ENCODE results near the gene SFRP2.

Gene SFRP2, protein sequence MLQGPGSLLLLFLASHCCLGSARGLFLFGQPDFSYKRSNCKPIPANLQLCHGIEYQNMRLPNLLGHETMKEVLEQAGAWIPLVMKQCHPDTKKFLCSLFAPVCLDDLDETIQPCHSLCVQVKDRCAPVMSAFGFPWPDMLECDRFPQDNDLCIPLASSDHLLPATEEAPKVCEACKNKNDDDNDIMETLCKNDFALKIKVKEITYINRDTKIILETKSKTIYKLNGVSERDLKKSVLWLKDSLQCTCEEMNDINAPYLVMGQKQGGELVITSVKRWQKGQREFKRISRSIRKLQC

DNA sequence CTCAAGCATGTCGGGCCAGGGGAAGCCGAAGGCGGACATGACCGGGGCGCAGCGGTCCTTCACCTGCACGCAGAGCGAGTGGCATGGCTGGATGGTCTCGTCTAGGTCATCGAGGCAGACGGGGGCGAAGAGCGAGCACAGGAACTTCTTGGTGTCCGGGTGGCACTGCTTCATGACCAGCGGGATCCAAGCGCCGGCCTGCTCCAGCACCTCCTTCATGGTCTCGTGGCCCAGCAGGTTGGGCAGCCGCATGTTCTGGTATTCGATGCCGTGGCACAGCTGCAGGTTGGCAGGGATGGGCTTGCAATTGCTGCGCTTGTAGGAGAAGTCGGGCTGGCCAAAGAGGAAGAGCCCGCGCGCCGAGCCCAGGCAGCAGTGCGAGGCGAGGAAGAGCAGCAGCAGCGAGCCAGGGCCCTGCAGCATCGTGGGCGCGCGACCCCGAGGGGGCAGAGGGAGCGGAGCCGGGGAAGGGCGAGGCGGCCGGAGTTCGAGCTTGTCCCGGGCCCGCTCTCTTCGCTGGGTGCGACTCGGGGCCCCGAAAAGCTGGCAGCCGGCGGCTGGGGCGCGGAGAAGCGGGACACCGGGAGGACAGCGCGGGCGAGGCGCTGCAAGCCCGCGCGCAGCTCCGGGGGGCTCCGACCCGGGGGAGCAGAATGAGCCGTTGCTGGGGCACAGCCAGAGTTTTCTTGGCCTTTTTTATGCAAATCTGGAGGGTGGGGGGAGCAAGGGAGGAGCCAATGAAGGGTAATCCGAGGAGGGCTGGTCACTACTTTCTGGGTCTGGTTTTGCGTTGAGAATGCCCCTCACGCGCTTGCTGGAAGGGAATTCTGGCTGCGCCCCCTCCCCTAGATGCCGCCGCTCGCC, at the start of gene SFRP2:
TSS of gene SFRP2 (minus strand) at position 671 of the 864 bp plus-strand sequence. CDS start at position 423, 248 bp downstream.
- no peak for DNase-seq (ENCODE audit: low read depth in 3 of 3, low spot score in 1 of 3)

GRCh38 chr4:153838564-153838963, 49.7 kb upstream of the SFRP2 start:
- DNase-seq (ENCODE audit: low read depth in 3 of 3, low spot score in 1 of 3): no peak

- no peak for DNase-seq (ENCODE audit: low read depth in 3 of 3, low spot score in 1 of 3)
These were observed 46.0 kb upstream of the SFRP2 start for GRCh38 chr4:153834901-153835300.

DNA sequence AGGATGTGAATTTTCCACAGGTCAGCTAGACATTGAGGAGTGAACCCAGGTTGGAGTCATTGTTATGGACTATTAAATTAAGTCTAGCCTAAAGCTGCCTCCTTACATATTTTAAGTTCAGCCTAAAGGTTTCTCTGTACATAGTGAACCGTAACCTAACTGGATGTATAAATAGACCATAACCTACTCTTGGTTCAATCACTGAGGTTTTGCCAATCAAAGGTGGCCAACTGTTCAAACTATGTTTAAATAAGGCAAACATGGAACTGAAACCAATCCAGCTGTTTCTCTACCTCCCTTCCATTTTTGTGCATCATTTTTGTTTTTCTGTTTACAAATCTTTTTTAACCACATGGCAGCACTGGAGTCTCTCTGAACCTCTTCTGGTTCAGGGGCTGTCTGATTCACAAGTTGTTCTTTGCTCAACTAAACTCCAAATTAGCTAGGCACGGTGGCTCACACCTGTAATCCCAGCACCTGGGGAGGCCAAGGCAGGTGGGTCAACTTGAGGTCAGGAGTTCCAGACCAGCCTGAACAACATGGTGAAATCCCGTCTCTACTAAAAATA, 43.9 kb upstream of the SFRP2 start:
- DNase-seq (ENCODE audit: low read depth in 3 of 3, low spot score in 1 of 3): no peak

- DNase-seq (ENCODE audit: low read depth in 3 of 3, low spot score in 1 of 3): no peak
These were observed 43.2 kb upstream of the SFRP2 start for GRCh38 chr4:153832054-153832453.

DNA sequence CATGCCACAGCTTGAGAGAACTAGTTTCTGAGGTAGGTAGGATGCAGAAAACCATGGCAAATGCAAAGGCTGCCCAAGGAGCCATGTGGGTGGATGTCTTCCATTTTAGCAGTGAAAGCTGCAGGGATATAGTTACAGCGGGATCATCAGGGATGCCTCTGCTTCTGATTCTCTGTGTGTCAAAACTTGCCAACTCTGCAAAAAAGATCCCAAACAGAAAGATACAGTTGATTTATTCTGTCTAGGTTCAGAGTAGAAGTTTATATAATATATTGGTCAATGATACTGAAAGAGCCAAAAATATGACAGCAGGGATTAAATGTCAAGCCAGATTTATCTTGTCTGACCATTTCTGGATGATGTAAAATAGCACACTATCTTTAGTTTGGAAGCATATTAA, 42.4 kb upstream of the SFRP2 start:
- DNase-seq (ENCODE audit: low read depth in 3 of 3, low spot score in 1 of 3): no peak

- DNase-seq (ENCODE audit: low read depth in 3 of 3, low spot score in 1 of 3): no peak
These were observed 36.8 kb upstream of the SFRP2 start for GRCh38 chr4:153825691-153826090.

DNA sequence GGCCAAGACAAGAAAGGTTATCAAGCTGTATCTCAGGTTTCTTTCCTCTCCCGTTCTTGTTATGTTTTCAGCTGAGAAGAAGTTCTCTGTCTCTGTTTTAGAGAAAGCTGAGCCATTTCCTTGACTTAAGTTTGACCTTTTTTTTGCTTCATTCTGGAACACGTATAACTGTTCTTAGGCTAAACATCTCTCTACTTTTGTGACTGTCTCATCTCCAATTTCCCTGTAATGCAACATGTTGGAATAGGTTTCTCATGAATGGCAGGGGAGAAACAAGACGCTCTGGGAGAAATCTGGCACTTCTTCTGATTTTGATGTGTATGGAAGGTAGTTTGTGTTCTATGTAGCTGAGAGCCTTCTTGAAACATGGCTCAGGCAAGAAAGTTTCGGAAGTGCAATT, 36.2 kb upstream of the SFRP2 start:
- DNase-seq (ENCODE audit: low read depth in 3 of 3, low spot score in 1 of 3): no peak

DNA sequence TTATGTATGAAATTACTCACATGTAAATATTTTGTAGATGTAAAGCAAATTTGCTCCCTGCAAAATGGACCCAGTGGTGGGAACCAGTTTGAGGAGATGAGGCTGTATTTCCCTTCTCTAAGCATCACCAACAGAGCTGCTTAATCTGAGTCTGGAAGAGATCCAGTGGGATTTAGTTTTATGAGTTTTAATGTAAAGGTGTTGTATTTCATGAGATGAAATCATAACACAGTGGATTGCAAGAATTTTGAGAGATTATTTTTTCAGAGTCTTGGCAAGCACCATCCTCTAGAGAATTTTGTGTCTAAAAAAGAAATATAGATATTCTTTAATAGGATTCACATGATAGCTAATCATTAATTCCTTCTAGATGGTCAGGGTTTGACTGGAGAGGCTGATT, 35.6 kb upstream of the SFRP2 start:
- no peak for DNase-seq (ENCODE audit: low read depth in 3 of 3, low spot score in 1 of 3)

- no peak for DNase-seq (ENCODE audit: low read depth in 3 of 3, low spot score in 1 of 3)
These were observed 34.6 kb upstream of the SFRP2 start for GRCh38 chr4:153823483-153823882.

DNA sequence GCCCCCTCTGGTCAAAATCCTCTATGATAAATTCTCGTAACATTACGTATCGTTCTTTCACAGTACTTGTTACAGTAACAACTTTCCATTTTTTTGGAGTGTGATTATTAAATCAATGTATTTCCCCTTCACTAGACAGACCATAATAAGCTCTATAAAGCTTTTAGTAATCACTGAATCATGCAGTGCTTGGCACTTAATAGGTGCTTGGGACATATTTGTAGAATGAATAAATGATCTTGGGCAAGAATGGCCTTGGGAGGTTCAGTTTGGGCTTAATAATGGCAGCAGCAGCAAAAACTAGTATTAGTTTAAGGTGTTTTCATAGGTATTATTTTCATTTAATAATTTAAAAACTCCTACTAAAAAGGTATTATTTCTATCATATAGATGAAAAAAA, 33.4 kb upstream of the SFRP2 start:
- no peak for DNase-seq (ENCODE audit: low read depth in 3 of 3, low spot score in 1 of 3)

GRCh38 chr4:153817466-153817865, 28.6 kb upstream of the SFRP2 start:
- no peak for DNase-seq (ENCODE audit: low read depth in 3 of 3, low spot score in 1 of 3)

- DNase-seq (ENCODE audit: low read depth in 3 of 3, low spot score in 1 of 3): no peak
These were observed 27.7 kb upstream of the SFRP2 start for GRCh38 chr4:153816542-153816941.

DNA sequence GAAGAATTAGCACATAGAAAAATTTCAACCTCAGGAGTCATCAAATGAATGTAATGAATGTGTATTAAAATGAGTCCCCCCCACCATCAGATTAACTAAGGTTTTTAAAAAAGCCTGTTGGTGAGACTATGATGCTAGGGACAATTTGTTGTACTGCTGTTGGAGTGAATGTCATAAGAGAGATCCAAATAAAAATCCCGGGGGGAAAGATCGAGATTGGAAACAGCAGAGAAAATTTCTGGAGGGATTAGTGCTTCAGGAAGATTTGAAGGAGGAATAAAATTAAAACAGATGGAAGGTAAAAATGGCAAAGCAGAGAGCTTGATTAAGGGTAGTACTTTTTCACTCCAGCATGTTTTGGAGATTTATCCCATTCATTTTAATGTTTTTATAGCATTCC, 25.9 kb upstream of the SFRP2 start:
- DNase-seq (ENCODE audit: low read depth in 3 of 3, low spot score in 1 of 3): no peak

DNA sequence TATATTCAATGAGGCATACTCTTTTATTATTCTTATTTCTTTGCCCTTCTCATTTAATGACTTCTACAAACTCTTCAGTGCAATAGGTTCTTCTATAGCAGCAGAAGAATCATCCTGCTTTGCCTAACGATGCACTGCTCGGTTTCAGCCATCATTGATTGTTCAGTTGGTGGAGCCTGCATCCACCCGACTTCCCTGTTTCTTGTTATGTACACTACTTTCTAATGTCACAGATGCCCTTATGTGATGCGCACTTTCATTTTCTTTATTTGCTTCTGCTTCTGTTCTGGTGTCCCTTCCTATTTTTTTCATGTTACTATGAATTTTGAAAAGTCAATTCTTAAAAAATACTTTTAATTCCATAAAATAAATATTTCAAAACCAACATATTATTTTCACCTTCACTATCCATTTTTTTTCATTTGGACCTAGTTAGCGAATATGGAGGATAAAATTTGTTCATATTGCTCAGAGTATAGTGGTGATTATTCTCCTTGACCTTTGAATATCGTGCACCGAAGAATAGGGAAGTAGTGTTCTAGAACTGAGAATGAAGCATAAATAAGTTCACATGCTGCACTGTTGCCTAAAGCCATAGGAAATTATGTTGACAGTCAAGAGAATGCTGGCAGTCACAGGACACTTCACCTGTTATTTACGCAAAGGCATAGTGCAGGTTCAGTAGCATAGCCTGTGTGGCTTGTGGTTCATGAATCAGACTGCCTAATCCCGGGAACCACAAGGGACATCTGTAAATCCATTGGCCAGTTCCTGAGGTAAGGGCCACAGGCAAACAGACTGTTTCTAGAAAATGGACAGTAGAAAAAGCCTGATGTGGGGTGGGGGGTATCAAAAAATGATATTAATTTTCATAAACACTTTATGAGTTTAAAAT, 21.3 kb upstream of the SFRP2 start:
- no peak for DNase-seq (ENCODE audit: low read depth in 3 of 3, low spot score in 1 of 3)

DNA sequence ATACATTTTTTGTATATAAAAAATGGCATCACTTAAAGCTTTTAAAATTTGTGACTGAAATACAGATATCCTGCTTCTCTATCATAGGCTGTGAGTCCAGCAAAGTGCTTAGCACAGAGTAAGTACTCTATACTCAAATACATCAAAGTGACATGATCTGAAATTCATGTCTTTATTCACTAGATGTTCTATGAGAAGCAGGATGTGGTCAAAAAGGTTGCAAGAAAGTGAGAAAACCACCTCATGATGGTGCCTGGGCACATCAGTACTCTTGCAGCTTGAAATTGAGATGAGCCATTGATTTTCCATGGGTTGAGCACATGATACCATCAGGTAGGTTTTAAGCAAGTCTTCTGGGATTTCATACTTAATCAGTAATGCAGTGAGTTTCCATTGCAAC, 20.4 kb upstream of the SFRP2 start:
- DNase-seq (ENCODE audit: low read depth in 3 of 3, low spot score in 1 of 3): no peak

DNA sequence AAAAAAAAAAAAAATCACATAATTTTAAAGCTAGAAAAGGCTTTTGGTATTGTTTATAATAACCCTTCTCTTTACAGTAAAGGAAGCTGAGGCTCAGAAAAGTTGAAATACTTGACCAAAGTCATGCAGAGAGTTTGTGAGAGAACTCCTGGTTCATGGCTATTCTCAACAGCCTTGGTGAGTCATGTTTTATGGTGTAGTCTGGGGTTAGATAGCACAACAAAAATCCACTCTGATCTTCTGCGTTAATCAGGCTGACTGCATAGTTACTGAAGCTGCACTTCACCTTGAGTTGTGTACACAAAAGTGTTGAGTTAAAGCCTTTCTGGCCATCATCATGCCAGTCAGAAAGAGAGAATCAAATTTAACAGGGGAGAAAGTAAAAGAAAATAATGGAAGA, 19.3 kb upstream of the SFRP2 start:
- DNase-seq (ENCODE audit: low read depth in 3 of 3, low spot score in 1 of 3): no peak

GRCh38 chr4:153806073-153806472, 17.2 kb upstream of the SFRP2 start:
- DNase-seq (ENCODE audit: low read depth in 3 of 3, low spot score in 1 of 3): no peak

GRCh38 chr4:153804722-153805121, 15.8 kb upstream of the SFRP2 start:
- DNase-seq (ENCODE audit: low read depth in 3 of 3, low spot score in 1 of 3): no peak

DNA sequence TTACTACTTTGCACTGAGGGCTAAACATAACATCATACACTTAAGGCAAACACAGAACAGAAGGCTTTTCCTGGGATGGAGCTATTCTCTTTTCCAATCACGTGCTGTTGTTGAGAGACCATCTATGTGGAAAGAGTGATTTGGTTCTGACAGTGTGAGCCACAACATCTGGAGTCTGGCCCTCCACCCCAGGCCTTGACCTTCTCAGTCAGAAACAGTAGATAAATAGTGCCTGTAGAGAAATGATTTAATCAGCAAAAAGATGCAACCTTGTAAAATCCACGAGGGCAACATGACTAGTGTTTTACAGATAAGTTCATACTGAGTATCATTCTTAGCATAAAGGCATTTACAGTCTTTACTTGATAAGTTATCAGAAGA, 10.8 kb upstream of the SFRP2 start:
- DNase-seq (ENCODE audit: low read depth in 3 of 3, low spot score in 1 of 3): no peak
